T-cell (primary cell): ENCODE measurements around the gene VWA7. TPM values are rescaled to one million over a fixed set of nuclear protein-coding genes. Genes with fewer than 3 reads are reported as not detected.
"Not testable (repeated sequence)": the region's sequence is repeated elsewhere in the genome, so short reads cannot be mapped to it uniquely, and the experiment has no call there.

Experiments
- ATAC-seq, 4 experiments: fragments of 200-7000 bp in 3 of 4; fragments of 150-1000 bp in 1 of 4; cut with Tn5 transposase; replicated peaks in 1 of 4; 1 replicate in 3 of 4; 2 replicates in 1 of 4; pipeline ENCODE4 v1.10.0; 2021; ENCODE audit warnings: moderate library complexity in 3 of 4, mild to moderate bottlenecking in 2 of 4, moderate number of reproducible peaks in 1 of 4
- CTCF ChIA-PET, 2 donors: fragments of 300-600 bp; sonication (Branson Sonifier 250); formaldehyde crosslinking; loops; one replicate each; lab custom pipeline; 2022; ENCODE audit warnings: antibody characterized with exemption in 2 of 2; lab: Charles Lee
- POLR2A ChIA-PET, 2 donors: fragments of 300-600 bp; sonication (Branson Sonifier 250); formaldehyde crosslinking; loops; one replicate each; lab custom pipeline; 2022; ENCODE audit warnings: antibody characterized with exemption in 2 of 2; lab: Charles Lee
- DNase-seq, 35 experiments: peaks; one replicate each; pipeline versions ENCODE4 v3.0.0 to v3.0.0-alpha.2; 2013 to 2023
- H3K27ac ChIP-seq: one replicate; pipeline ENCODE4 v1.5.1; 2013; ENCODE audit warnings: low read length
- H3K27me3 ChIP-seq, 2 experiments: replicated peaks in 1 of 2; 1 replicate in 1 of 2; 2 replicates in 1 of 2; pipeline versions ENCODE4 v1.6.1 to v1.7.0; 2013; ENCODE audit warnings: low read length in 1 of 2, mixed read lengths in 1 of 2; ENCODE audit not compliant: control insufficient read depth in 2 of 2, insufficient read depth in 2 of 2; ENCODE audit errors: extremely low read depth in 1 of 2
- H3K36me3 ChIP-seq, 2 donors: 1 replicate in 1 of 2; 2 replicates in 1 of 2; pipeline versions ENCODE4 v1.6.1 to v1.7.0; 2013; ENCODE audit warnings: low read length in 1 of 2; ENCODE audit not compliant: control insufficient read depth in 2 of 2, insufficient read depth in 1 of 2; ENCODE audit errors: extremely low read depth in 1 of 2
- H3K4me1 ChIP-seq, 2 experiments: 1 replicate in 1 of 2; 2 replicates in 1 of 2; pipeline versions ENCODE4 v1.6.1 to v1.7.0; 2013; ENCODE audit warnings: low read length in 2 of 2, mixed read lengths in 1 of 2; ENCODE audit not compliant: insufficient read depth in 2 of 2, control insufficient read depth in 1 of 2; ENCODE audit errors: extremely low read depth in 1 of 2
- H3K4me3 ChIP-seq, 2 donors: 1 replicate in 1 of 2; 2 replicates in 1 of 2; pipeline versions ENCODE4 v1.5.1 to v1.7.0; 2013; ENCODE audit warnings: mild to moderate bottlenecking in 2 of 2, low read length in 1 of 2, moderate library complexity in 1 of 2; ENCODE audit not compliant: control insufficient read depth in 1 of 2; ENCODE audit errors: extremely low read depth in 1 of 2
- H3K9me3 ChIP-seq: 2 replicates; pipeline ENCODE4 v1.7.0; 2013
- H3K27ac Mint-ChIP-seq, 2 donors: one replicate each; pipeline ENCODE4 v1.8.0; 2020 to 2021; ENCODE audit warnings: mild to moderate bottlenecking in 2 of 2, mixed read lengths in 2 of 2
- H3K27me3 Mint-ChIP-seq, 2 donors: one replicate each; pipeline ENCODE4 v1.8.0; 2021 to 2022; ENCODE audit warnings: mixed read lengths in 2 of 2
- H3K36me3 Mint-ChIP-seq: one replicate; pipeline ENCODE4 v1.8.0; 2021; ENCODE audit warnings: mixed read lengths
- H3K4me1 Mint-ChIP-seq, 3 donors: one replicate each; pipeline ENCODE4 v1.8.0; 2020 to 2022; ENCODE audit warnings: mixed read lengths in 3 of 3, mild to moderate bottlenecking in 1 of 3
- H3K4me3 Mint-ChIP-seq, 3 donors: one replicate each; pipeline ENCODE4 v1.8.0; 2020 to 2022; ENCODE audit warnings: mild to moderate bottlenecking in 3 of 3, mixed read lengths in 3 of 3, moderate library complexity in 3 of 3
- H3K9me3 Mint-ChIP-seq, 3 donors: one replicate each; pipeline ENCODE4 v1.8.0; 2020 to 2022; ENCODE audit warnings: mixed read lengths in 3 of 3
- WGBS: methylation state at CpG from one replicate; pipeline ENCODE4 v1.1.5; 2013; ENCODE audit warnings: missing lambda C conversion rate; ENCODE audit not compliant: insufficient coverage; 5-methylcytosine and 5-hydroxymethylcytosine counted together
- total RNA-seq, 35 experiments: library from RNA in 6 of 35; stranded (reverse) in 6 of 35; fragments of 120-200 nt in 1 of 35; gene quantifications; one replicate each; pipeline versions ENCODE4 v1.2.1 to v1.2.4 and lab custom pipeline; 2013 to 2026

Gene VWA7
- total RNA-seq, 5 donors from 2014 or later (not counting 1 experiment from before 2014, with no cell fraction given): 1.4 to 8.0 (median 2.1) TPM

DNA sequence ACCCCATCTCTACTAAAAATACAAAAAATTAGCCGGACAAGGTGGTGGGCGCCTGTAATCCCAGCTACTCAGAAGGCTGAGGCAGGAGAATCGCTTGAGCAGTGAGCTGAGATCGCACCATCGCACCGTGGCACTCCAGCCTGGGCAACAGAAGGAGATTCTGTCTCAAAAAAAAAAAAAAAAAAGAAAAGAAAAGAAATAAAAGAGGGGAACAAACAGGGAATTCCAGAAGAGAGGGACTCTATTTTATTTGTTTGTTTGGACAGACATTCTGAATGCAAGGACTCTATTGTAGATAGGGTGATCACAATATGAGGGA is 16.8 kb upstream of the VWA7 start:
- peak overlapping the region; percentile 78 to 96 (median 95) for H3K4me3 Mint-ChIP-seq
- peaks cover 9 to 15% of the 10 kb centered on the region in 2 donors for H3K36me3 ChIP-seq
- peaks cover 15% of the 10 kb centered on the region for H3K36me3 Mint-ChIP-seq
- H3K27ac ChIP-seq: peak overlapping the region; percentile 79
- 100% methylated on average over 4 of the region's 6 CpGs for WGBS
- DNase-seq, POLR2A ChIA-PET, H3K9me3 ChIP-seq, H3K27me3 Mint-ChIP-seq, H3K4me3 ChIP-seq, ATAC-seq, H3K9me3 Mint-ChIP-seq, H3K27me3 ChIP-seq: not testable (repeated sequence)
- H3K4me1 Mint-ChIP-seq: peaks cover 45 to 57% (median 46%) of the 10 kb centered on the region in 3 donors
- peaks cover 23 to 49% of the 10 kb centered on the region in 2 experiments for H3K4me1 ChIP-seq
- peak overlapping the region; percentile 84 to 96 for H3K27ac Mint-ChIP-seq
- CTCF ChIA-PET: interaction anchor here in 1 of 2 donors (0.7 kb wide), 1 partner anchor 51 kb away, joined by 8 read pairs; no protein-coding TSS in a partner anchor

DNA sequence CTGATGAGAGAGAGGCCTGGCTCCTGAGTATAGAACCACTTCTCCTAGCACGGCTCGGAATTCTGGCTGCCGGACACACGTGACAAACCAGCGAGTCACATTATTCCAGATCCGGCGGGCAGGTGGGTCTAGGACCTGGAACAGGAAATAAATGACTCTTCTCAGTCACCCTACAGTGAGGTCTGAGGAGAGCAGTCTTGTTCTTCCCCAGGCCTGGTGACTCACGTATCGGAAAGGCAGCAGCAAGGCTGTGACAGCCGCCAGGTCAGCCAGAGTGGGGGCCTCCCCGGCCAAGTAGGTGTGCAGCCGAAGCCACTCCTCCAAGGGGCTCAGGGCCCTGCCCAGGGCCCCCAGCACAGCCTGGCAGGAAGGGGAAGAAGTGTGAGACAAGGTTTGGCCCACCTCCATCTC is 15.6 kb upstream of the VWA7 start:
- DNase-seq: no peak
- ChIA-PET CTCF (no interaction called here), POLR2A (no interaction called here)
- no peaks in the 10 kb centered on the region for H3K9me3 Mint-ChIP-seq
- H3K36me3 ChIP-seq: peaks cover 9 to 15% of the 10 kb centered on the region in 2 donors
- H3K27ac ChIP-seq: peak overlapping the region; percentile 18
- no peaks in the 10 kb centered on the region for H3K27me3 ChIP-seq
- peaks cover 17 to 41% of the 10 kb centered on the region in 2 experiments for H3K4me1 ChIP-seq
- 77% methylated on average over 4 of the region's 12 CpGs for WGBS
- H3K4me1 Mint-ChIP-seq: peaks cover 38 to 49% (median 41%) of the 10 kb centered on the region in 3 donors
- no peak for ATAC-seq
- no peak overlapping the region for H3K4me3 ChIP-seq
- H3K9me3 ChIP-seq: no peaks in the 10 kb centered on the region
- H3K27me3 Mint-ChIP-seq: no peaks in the 10 kb centered on the region
- H3K36me3 Mint-ChIP-seq: peaks cover 15% of the 10 kb centered on the region
- H3K4me3 Mint-ChIP-seq: peak overlapping the region in 1 of 3 donors; percentile 95
- H3K27ac Mint-ChIP-seq: peak overlapping the region; percentile 19 to 24

DNA sequence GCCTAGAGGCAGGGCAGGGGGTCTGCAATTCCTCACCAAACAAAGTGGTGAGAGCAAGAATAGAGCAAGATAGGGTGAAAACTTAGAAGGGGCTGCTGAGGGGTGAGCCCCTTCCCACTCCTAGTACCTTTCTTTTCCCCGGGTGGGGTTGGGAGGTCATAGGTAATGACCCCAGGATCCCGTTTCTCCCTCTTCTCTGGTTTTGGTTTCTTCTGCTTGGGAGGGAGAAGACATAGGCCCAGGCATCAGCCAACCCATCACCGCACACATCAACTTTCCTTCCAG is 14.9 kb upstream of the VWA7 start:
- H3K27ac Mint-ChIP-seq: peak overlapping the region in 1 of 2 donors; percentile 24
- no peak overlapping the region for H3K4me3 ChIP-seq
- peaks cover 10 to 34% of the 10 kb centered on the region in 2 experiments for H3K4me1 ChIP-seq
- peaks cover 9 to 15% of the 10 kb centered on the region in 2 donors for H3K36me3 ChIP-seq
- peaks cover 15% of the 10 kb centered on the region for H3K36me3 Mint-ChIP-seq
- H3K9me3 ChIP-seq: no peaks in the 10 kb centered on the region
- no peak for DNase-seq
- no peak for ATAC-seq
- WGBS: no CpG with 5 or more reads among the region's 3 CpGs
- H3K27me3 Mint-ChIP-seq: no peaks in the 10 kb centered on the region
- peaks cover 31 to 42% (median 33%) of the 10 kb centered on the region in 3 donors for H3K4me1 Mint-ChIP-seq
- no peaks in the 10 kb centered on the region for H3K27me3 ChIP-seq
- H3K9me3 Mint-ChIP-seq: no peaks in the 10 kb centered on the region
- ChIA-PET POLR2A (no interaction called here), CTCF (interaction anchor here (0.5 to 0.7 kb wide), 2 partner anchors 22 to 135 kb away, joined by 3 to 6 read pairs; no protein-coding TSS in a partner anchor)
- H3K4me3 Mint-ChIP-seq: no peak overlapping the region
- H3K27ac ChIP-seq: no peak overlapping the region

DNA sequence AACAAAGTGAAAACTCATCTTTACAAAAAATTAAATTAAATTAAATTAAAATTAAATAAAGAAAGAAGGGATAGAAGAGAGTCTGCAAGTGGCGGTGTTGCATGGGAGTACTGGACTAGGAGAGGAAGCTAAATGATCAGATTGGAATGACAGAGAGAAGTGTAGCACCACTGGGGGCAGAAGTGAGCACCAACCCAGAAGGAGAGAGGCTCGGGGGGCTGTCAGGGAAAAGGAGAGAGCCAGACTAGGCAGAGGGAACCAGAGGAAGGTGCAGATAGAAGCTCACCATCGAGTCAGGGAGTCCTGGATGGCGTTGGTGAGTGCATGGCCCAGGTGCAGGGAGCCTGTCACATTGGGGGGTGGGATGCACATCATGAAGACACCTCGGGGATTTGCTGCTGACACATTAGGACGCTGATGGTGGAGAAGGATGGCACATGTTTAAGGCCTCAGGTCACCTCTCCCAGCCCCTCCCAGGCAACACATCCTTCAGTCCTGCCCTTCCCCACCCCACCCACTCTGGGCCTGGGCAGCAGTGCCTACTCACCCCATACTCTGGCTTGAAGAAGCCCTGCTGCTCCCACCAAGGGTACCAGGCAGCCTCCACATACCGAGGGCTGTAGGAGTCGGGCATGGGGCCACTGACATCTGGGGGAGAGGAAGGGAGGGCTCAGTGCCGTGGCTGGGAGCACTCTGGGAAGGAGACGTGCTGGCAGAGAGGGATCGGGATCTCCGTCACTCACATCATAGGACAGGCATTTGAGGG is 14.4 kb upstream of the VWA7 start:
- Histone ChIP-seq H3K4me3 (no peak overlapping the region), H3K27me3 (no peaks in the 10 kb centered on the region), H3K36me3 (peaks cover 9 to 15% of the 10 kb centered on the region in 2 donors), H3K9me3 (no peaks in the 10 kb centered on the region), H3K27ac (no peak overlapping the region), H3K4me1 (peaks cover 8 to 30% of the 10 kb centered on the region in 2 experiments)
- Mint-ChIP-seq H3K36me3 (peaks cover 15% of the 10 kb centered on the region), H3K4me1 (peaks cover 26 to 37% (median 29%) of the 10 kb centered on the region in 3 donors), H3K27ac (peak overlapping the region; percentile 12 to 80), H3K9me3 (no peaks in the 10 kb centered on the region), H3K4me3 (no peak overlapping the region), H3K27me3 (no peaks in the 10 kb centered on the region)
- ATAC-seq (no peak), DNase-seq (peak in 6 of 35 experiments; percentile 18 to 54 (median 30))
- ChIA-PET POLR2A (no interaction called here), CTCF (interaction anchor here (0.5 to 1.4 kb wide), 5 partner anchors 18 to 135 kb away, joined by 3 to 7 read pairs (median 5); no protein-coding TSS in a partner anchor)
- WGBS: 46% methylated on average over 2 of the region's 12 CpGs

DNA sequence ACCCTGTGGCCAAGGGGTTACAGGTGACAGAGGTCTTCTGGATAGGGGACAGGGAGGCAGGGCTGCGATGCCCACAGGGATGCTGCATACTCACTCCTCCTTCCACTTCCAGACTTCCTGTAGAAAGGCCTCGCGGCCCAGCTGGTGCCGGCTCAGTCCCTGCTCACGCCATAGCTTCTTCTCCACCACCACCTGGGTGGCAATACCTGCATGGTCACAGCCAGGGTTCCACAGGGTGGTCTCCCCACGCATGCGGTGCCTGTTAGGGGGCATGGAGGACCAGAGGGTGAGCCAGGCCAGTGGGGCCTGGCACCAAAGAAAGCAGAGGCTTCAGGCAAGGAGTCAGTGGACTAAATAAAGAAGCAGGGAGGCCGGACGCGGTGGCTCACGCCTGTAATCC is 8.3 kb upstream of the VWA7 start:
- ChIA-PET CTCF (interaction anchor here in 1 of 2 donors (0.7 kb wide), 1 partner anchor 189 kb away, joined by 4 read pairs; no protein-coding TSS in a partner anchor), POLR2A (no interaction called here)
- peaks cover 32% of the 10 kb centered on the region for H3K36me3 Mint-ChIP-seq
- peaks cover 0 to 6% (median 2%) of the 10 kb centered on the region in 3 donors for H3K4me1 Mint-ChIP-seq
- H3K36me3 ChIP-seq: peaks cover 4 to 45% of the 10 kb centered on the region in 2 donors
- no peak overlapping the region for H3K4me3 ChIP-seq
- no peak overlapping the region for H3K27ac ChIP-seq
- ATAC-seq (no peak), DNase-seq (no peak)
- no peaks in the 10 kb centered on the region for H3K9me3 ChIP-seq
- no peaks in the 10 kb centered on the region for H3K9me3 Mint-ChIP-seq
- H3K27me3 ChIP-seq: peaks cover 0 to 3% of the 10 kb centered on the region in 2 experiments
- WGBS: 97% methylated on average over 10 of the region's 11 CpGs
- no peak overlapping the region for H3K27ac Mint-ChIP-seq
- H3K4me3 Mint-ChIP-seq: no peak overlapping the region
- no peaks in the 10 kb centered on the region for H3K27me3 Mint-ChIP-seq
- no peaks in the 10 kb centered on the region for H3K4me1 ChIP-seq

DNA sequence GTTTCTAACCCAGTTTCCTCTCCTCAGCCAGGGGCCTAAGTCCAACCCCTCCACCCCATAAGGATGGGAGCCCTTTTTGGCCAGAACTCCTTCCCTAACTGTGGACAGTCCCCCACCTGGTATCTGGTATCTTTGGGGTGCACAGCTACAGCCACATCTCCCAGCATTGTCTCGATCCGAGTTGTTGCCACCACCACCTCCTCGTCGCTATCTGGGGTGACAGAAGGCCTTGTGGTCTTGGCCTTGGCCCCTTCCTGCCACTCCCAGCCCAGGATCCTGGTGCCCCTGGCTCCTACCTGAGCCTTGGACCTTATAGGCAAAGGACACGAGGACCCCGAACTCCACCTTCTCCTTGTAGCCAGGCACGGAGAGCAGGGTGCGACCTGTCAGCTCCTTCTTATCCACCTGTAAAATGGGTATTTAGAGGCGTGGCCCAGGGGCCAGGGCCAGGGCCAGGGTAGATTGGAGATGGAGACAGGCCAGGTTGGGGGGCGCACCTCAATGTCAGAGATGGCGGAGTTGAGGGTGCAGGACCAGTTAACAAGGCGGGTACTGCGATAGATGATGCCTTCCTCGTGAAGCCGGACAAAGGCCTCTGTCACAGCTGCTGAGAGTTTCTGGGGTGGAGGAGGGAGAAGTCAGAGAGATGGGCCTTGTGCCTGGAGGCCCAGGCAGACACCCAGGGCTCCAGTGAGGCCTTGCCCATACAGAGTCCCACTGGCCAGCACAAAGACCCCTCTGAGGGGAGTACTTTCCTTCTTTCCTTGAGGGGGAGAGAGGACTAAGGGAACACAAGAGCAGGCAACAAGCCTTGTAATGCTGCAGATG is 7.2 kb upstream of the VWA7 start:
- H3K27ac Mint-ChIP-seq: no peak overlapping the region
- POLR2A ChIA-PET: interaction anchor here in 1 of 2 donors (0.6 to 0.7 kb wide), 2 partner anchors 32 to 44 kb away, joined by 5 to 8 read pairs; partner anchors contain the start of gene MSH5

More for the DNA sequence above, 7.2 kb upstream of the VWA7 start:
- Mint-ChIP-seq H3K4me1 (peaks cover 0 to 3% (median 0%) of the 10 kb centered on the region in 3 donors), H3K36me3 (peaks cover 31% of the 10 kb centered on the region), H3K9me3 (no peaks in the 10 kb centered on the region), H3K27me3 (no peaks in the 10 kb centered on the region), H3K4me3 (no peak overlapping the region)
- Histone ChIP-seq H3K4me1 (no peaks in the 10 kb centered on the region), H3K4me3 (no peak overlapping the region), H3K27ac (no peak overlapping the region), H3K27me3 (peaks cover 0 to 3% of the 10 kb centered on the region in 2 experiments), H3K9me3 (no peaks in the 10 kb centered on the region), H3K36me3 (peaks cover 11 to 56% of the 10 kb centered on the region in 2 donors)
- CTCF ChIA-PET: no interaction called here
- DNase-seq: no peak
- WGBS: over 99% methylated on average over 13 of the region's 15 CpGs
- no peak for ATAC-seq
